OCI-LY7 (cell line): ENCODE data around the gene C16orf92. TPM values are rescaled to one million over a fixed set of nuclear protein-coding genes. Genes with fewer than 3 reads are reported as not detected.

ENCODE experiments used
- BruUV-seq: library from RNA; stranded (reverse); fragments of 400-500 nt; replicated peaks from 2 replicates; lab custom pipeline; 2021; lab: Mats Ljungman, UMichigan
- CTCF ChIA-PET: fragments of 300-600 bp; sonication (Branson Sonifier 250); formaldehyde crosslinking; loops from one replicate; lab custom pipeline; 2022; ENCODE audit warnings: antibody characterized with exemption; ENCODE audit not compliant: unreplicated experiment; lab: Charles Lee
- POLR2A ChIA-PET: fragments of 300-600 bp; sonication (Branson Sonifier 250); formaldehyde crosslinking; loops from one replicate; lab custom pipeline; 2022; ENCODE audit warnings: antibody characterized with exemption; lab: Charles Lee
- DNase-seq: peaks from one replicate; pipeline ENCODE4 v3.0.0-alpha.2; 2015; ENCODE audit warnings: low spot score
- H2AFZ ChIP-seq: fragments of 200-600 bp; sonication (generic), shearing (Covaris generic); 2 replicates; pipeline ENCODE4 v1.6.1; 2014; ENCODE audit warnings: mild to moderate bottlenecking, antibody characterized with exemption, low read length, moderate library complexity
- H3K27ac ChIP-seq: fragments of 200-600 bp; sonication (generic); 2 replicates; pipeline ENCODE4 v1.5.1; 2014; ENCODE audit warnings: mixed run types, low read depth, mild to moderate bottlenecking, moderate library complexity, low read length, inconsistent platforms; ENCODE audit not compliant: poor library complexity, severe bottlenecking
- H3K36me3 ChIP-seq: fragments of 200-600 bp; sonication (generic); 2 replicates; pipeline ENCODE4 v1.6.1; 2014; ENCODE audit warnings: mild to moderate bottlenecking, antibody characterized with exemption, low read length, moderate library complexity, mixed read lengths; ENCODE audit not compliant: insufficient read depth
- H3K4me1 ChIP-seq: fragments of 200-600 bp; sonication (generic); 2 replicates; pipeline ENCODE4 v1.5.1; 2014; ENCODE audit warnings: mild to moderate bottlenecking, low read length; ENCODE audit not compliant: insufficient read depth, poor library complexity, severe bottlenecking
- H3K4me2 ChIP-seq: fragments of 200-600 bp; sonication (generic); 2 replicates; pipeline ENCODE4 v1.6.1; 2014; ENCODE audit warnings: mild to moderate bottlenecking, low read length
- H3K4me3 ChIP-seq: fragments of 200-600 bp; sonication (generic); 2 replicates; pipeline ENCODE4 v1.5.1; 2014; ENCODE audit warnings: mild to moderate bottlenecking, low read depth, low read length; ENCODE audit not compliant: poor library complexity, severe bottlenecking
- H3K79me2 ChIP-seq: fragments of 200-600 bp; sonication (generic); 2 replicates; pipeline ENCODE4 v1.6.1; 2016; ENCODE audit warnings: low read depth, mild to moderate bottlenecking, low read length, moderate library complexity, mixed read lengths; ENCODE audit not compliant: insufficient read depth
- H3K9me2 ChIP-seq: fragments of 200-600 bp; sonication (generic); 2 replicates; pipeline ENCODE4 v1.6.1; 2016; ENCODE audit warnings: mild to moderate bottlenecking, low read length, mixed read lengths; ENCODE audit not compliant: insufficient read depth
- H3K9me3 ChIP-seq: fragments of 200-600 bp; sonication (generic); 2 replicates; pipeline ENCODE4 v1.6.1; 2014; ENCODE audit warnings: mild to moderate bottlenecking, mixed run types, low read length, mixed read lengths
- H4K20me1 ChIP-seq: fragments of 200-600 bp; sonication (generic); 2 replicates; pipeline ENCODE4 v1.6.1; 2014; ENCODE audit warnings: mild to moderate bottlenecking, antibody characterized with exemption, low read length, moderate library complexity, mixed read lengths; ENCODE audit not compliant: insufficient read depth
- EZH2phosphoT487 ChIP-seq: fragments of 200-600 bp; sonication (generic); IDR thresholded peaks from 2 replicates; pipeline ENCODE4 v1.6.1; 2018; ENCODE audit warnings: low read depth, borderline replicate concordance, mild to moderate bottlenecking, mixed run types, antibody characterized with exemption, low read length, moderate library complexity, mixed read lengths
- intact Hi-C: fragments of 100-400 bp; cut with micrococcal nuclease; formaldehyde crosslinking; loops from one replicate; pipeline ENCODE4 v1.10.0; 2022; ENCODE audit not compliant: unreplicated experiment
- total RNA-seq, 2 experiments: library from RNA; depleted of rRNA in 1 of 2; stranded (reverse); fragments of >200 nt in 1 of 2; shearing (Covaris generic) in 1 of 2; gene quantifications; 2 replicates each; pipeline ENCODE4 v1.2.3, GENCODE V29; 2014 to 2022
- TF ChIP-seq, protein P1 (sequence below): fragments of 200-600 bp; sonication (generic); conservative IDR thresholded peaks from 2 replicates; pipeline ENCODE4 v1.5.1; 2014; ENCODE audit warnings: mild to moderate bottlenecking, antibody characterized with exemption, low read length, moderate library complexity, mixed read lengths

The C16orf92 gene
- total RNA-seq, 2 experiments from 2014 or later = not detected

GRCh38 chr16:29992344-29992967 is 30.5 kb upstream of the C16orf92 start:
- peaks cover 12% of the 10 kb centered on the region; the same call in 1 of the 2 replicates for H3K79me2 ChIP-seq
- H3K4me1 ChIP-seq = peaks cover 27% of the 10 kb centered on the region
- CTCF ChIA-PET = no interaction called here
- no peaks in the 10 kb centered on the region for H4K20me1 ChIP-seq
- no peak for DNase-seq
- H3K36me3 ChIP-seq = peaks cover 74% of the 10 kb centered on the region
- POLR2A ChIA-PET = interaction anchor here (1.3 kb wide), 1 partner anchor 19 kb away, joined by 4 read pairs; the partner anchor contains the start of gene TAOK2
- H2AFZ ChIP-seq = no peak overlapping the region
- no peak overlapping the region for H3K4me2 ChIP-seq
- TF ChIP-seq, protein P1, sequence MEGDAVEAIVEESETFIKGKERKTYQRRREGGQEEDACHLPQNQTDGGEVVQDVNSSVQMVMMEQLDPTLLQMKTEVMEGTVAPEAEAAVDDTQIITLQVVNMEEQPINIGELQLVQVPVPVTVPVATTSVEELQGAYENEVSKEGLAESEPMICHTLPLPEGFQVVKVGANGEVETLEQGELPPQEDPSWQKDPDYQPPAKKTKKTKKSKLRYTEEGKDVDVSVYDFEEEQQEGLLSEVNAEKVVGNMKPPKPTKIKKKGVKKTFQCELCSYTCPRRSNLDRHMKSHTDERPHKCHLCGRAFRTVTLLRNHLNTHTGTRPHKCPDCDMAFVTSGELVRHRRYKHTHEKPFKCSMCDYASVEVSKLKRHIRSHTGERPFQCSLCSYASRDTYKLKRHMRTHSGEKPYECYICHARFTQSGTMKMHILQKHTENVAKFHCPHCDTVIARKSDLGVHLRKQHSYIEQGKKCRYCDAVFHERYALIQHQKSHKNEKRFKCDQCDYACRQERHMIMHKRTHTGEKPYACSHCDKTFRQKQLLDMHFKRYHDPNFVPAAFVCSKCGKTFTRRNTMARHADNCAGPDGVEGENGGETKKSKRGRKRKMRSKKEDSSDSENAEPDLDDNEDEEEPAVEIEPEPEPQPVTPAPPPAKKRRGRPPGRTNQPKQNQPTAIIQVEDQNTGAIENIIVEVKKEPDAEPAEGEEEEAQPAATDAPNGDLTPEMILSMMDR = no peak
- no peak for TF ChIP-seq EZH2phosphoT487
- H3K9me2 ChIP-seq = no peaks in the 10 kb centered on the region
- no peak overlapping the region for H3K4me3 ChIP-seq
- no peaks in the 10 kb centered on the region for H3K9me3 ChIP-seq
- intact Hi-C loops = loop anchor here (10.0 kb wide), 1 partner anchor 382 kb away; the partner anchor contains the start of genes MYL11 and TBC1D10B
- H3K27ac ChIP-seq = no peak overlapping the region
- BruUV-seq = no TSS peak

GRCh38 chr16:29993191-29993902 is 29.7 kb upstream of the C16orf92 start:
- H3K9me2 ChIP-seq = no peaks in the 10 kb centered on the region
- H3K4me2 ChIP-seq = no peak overlapping the region
- ChIA-PET POLR2A (interaction anchor here (0.6 to 2.9 kb wide), 4 partner anchors 20 to 1023 kb away, joined by 3 to 11 read pairs (median 4); partner anchors contain the start of genes KCTD13, TAOK2 and TMEM219), CTCF (no interaction called here)
- intact Hi-C loops = loop anchor here (10.0 kb wide), 1 partner anchor 381 kb away; the partner anchor contains the start of genes MYL11 and TBC1D10B
- no peak overlapping the region for H3K4me3 ChIP-seq
- peaks cover 12% of the 10 kb centered on the region; the same call in 1 of the 2 replicates for H3K79me2 ChIP-seq
- H3K27ac ChIP-seq = no peak overlapping the region
- TF ChIP-seq, protein P1 = no peak
- TF ChIP-seq EZH2phosphoT487 = no peak
- peaks cover 74% of the 10 kb centered on the region for H3K36me3 ChIP-seq
- H3K9me3 ChIP-seq = no peaks in the 10 kb centered on the region
- no peaks in the 10 kb centered on the region for H4K20me1 ChIP-seq
- no peak for DNase-seq
- BruUV-seq = no TSS peak
- H3K4me1 ChIP-seq = peaks cover 27% of the 10 kb centered on the region
- no peak overlapping the region for H2AFZ ChIP-seq
